GM21367 (cell line): ENCODE data around the gene DIPK1B.

ENCODE experiments used
- ATAC-seq: cut with Tn5 transposase; IDR thresholded peaks from one replicate; pipeline ENCODE4 v1.9.1; 2021; ENCODE audit not compliant: unreplicated experiment

Gene DIPK1B

DNA sequence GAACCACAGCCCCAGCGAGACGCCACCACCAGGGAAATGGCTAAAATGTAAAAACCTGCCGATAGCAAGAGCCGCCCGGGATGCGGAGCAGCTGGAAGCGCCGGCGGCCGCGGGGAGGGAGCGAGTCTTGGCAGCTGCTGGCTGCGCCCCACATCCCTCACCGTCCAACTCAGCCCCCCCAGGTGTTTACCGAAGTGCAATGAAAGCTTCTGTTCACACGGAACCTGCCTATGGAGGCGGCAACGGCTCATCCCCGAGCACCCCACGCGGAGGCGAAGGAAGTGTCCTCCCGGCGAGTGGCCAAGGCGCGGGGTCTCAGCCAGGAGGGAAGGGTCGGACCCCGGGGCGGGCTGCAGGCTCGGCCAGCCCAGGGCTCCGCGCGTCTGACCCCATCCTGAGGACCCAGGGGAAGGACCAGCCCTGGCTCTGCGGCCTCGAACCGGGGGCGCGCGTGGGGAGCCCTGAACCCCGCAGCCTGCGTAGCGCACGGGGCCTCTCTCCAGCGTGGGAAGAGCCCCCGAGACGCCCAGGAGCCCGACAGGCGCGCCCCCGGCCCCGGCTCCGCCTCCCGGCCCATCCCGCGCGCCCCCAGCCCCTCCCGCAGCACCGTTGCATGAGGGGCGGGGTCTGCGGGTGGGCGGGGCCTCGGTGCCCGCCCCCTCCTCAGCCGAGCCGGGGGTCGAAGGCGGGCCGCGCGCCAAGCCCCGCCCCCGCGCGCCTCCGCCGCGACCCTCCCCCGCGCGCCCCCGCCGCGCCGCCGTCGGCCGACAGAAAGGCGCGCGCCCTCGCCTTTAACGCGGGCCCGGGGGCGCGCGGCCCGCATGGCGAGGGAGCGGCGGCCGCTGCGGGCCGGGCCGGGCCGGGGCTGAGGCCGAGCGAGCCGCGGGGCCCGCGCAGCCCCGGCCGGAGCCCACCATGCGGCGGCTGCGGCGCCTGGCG, at the start of gene DIPK1B:
TSS of gene DIPK1B (plus strand) at position 822 of the 939 bp plus-strand sequence. CDS start at position 916, 94 bp downstream.
- no peak for ATAC-seq

DNA sequence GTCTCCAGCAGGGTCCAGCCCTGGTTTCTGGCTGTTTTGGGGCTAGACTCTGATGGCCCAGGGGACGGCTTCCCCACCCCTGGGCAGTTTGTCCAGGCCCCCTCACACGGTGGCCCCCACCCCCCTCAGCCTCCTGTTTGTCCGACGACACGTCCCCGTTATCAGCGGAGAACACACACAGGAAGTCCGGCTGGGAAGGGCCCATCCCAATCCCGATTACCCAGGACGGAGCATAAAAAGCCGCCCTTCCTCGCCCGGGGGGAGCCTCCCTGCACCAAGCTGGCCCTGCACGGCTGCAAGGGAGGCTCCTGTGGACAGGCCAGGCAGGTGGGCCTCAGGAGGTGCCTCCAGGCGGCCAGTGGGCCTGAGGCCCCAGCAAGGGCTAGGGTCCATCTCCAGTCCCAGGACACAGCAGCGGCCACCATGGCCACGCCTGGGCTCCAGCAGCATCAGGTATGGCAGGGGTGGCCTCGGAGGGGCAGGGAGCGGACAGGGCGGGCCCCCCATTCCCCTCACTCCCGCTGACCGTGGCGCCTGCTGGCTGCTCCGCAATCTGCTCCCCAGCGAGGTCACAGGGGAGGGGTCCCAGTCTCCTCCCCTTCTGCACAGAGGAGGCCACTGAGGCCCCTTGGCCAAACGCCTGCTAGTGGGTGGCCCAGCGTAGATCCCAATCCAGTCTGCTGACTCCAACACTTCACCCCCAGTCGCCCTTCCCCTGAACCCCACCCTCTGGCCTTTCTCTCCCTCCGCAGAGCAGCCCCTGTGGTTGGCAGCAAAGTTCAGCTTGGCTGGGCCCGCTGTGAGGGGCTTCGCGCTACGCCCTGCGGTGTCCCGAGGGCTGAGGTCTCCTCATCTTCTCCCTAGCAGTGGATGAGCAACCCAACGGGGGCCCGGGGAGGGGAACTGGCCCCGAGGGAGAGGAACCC, 49.5 kb upstream of the DIPK1B start, which contains the start of gene EGFL7:
TSS of gene EGFL7 (plus strand) at position 261 of the 926 bp plus-strand sequence. CDS start 5,367 bp downstream, outside the sequence.
- ATAC-seq, result no peak

DNA sequence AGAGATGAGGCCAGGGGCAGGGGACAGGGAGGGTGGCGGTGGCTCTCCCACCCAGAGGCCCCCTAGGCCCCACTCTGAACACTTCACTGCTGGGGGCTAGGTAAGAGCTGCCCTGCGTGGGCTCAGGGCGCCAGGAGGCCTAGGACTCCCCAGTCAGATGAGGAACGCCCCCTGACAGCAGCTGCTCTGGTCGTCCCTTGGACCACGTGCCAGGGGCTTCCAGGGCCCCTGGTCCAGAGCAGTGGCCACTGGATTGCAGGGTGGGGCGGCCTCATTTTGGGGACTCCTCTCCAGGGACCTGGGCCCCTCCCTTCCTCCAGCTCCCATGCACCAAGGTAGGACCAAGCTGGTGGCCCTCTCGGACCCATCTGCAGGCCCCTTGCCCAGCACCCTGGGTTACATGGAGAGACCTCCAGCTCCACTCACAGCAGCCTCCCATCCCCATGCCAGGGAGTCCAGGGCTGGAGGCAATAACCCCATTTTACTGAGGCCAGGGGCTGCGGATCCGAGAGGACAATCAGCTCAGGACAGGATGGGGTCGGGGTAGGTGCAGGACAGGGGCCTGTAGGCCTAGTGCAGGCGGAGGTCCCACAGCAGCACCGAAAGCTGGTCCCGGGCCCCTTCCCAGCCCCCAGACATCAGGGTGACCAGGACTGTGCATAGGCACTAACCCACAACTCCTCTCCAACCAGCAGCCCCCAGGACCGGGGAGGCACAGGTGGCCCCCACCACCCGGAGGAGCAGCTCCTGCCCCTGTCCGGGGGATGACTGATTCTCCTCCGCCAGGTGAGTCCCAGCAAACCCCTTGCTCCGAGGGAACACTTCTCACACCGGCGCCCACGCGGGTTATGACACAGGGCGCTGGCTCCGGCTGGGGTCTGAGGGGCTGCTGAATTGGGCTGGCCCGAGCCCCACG, 48.1 kb upstream of the DIPK1B start:
- ATAC-seq, result no peak

DNA sequence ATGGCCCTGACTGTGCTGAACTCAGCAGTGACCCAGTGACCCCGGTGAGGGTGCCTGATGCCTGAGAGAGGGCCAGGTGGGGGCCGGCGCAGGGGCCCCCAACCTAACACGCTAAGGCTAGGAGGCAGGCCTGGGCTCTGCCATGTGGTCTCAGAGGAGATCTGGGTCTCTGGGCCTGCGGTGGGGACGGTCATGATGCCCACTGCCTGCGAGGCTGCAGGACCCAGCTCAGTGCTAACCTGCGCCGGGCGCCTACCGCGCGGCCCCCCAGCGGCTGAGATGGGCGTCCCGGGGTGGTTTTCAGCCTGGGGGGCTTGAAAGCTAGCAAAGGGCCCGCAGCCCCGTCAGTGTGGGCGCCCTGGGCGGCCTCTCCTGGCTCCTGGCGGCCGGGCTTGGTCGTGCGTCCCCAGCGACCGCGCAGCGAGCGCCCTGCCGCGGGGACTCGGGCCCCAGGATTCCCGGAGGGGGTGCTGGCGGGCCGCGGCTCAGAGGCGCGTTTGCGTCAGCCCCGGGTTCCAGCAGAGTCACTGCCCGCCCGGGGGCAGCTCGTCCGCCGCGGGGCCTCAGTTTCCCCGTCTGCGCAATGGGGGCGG, 47.2 kb upstream of the DIPK1B start:
- ATAC-seq, result no peak

DNA sequence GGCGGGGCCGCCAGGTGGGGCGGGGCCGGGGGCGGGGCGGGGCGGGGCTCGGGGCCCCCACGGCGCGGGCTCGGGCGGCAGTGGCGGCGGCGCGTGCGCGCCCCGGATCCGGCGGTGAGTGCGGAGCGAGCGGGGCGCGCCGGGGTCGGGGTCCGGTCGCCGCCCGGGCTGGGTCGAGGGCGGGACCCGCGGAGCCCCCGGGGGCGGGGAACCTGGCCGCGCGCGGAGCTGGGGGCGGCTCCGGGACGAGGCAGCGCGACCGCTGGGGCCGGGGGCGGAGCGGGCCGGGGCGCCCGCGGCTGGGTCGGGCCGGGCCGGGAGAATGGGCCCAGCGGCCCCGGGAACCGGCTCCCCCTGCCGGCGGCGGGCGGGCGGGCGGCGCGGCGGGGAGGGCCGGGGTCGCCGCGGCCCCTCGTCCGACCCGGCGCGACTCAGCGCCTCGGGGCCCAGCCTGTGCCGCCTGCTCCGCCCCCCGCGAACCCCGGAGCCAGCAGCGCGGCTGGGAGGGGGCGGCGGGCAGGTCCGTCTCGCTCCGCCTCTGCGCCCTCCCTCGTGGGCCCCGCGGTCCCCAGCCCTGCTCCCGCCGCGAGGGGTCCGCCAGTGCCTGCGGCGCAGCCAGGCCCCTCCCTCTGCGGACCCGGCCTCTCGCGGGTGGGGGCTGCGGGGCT, 46.5 kb upstream of the DIPK1B start:
- ATAC-seq, result no peak

DNA sequence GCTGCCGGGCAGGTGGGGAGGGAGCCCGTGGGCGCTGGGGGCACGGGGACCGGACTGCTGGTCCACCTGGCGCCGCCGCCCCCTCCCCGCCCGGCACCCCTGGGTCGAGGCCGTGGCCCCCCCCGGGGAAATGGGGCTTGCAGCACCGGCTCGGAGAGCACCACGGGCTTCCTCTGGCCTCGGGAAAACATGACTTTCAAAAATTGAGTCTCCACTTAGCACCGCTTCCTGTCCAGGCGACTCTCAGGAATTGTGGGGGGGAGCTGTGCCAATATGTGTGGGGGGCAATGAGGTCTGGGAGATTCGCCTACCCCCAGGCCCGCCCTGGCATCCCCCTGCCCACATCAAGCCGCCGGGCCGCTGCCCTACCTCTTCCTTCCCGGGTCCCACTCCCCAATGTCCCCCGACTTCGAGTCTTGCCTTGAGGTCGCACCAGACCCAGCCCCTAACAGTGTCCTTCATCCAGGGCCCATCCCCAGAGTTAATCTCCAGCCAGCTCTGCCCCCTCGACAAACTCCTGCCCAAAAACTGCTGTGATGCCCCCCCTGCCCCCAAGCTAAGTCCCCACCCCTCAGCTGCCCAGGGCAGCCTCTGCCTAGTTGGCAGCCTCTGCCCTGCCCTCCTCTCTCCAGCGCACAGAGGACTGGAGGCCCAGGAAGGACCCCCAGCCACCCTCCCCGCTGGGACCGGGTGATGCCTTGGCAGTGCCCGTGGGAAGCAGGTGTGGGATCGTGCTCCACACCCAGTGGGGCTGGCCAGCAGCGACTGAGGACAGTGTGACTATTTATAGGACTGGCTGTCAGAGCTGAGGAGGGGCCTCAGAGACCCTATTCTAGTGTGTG, 45.8 kb upstream of the DIPK1B start:
- no peak for ATAC-seq

DNA sequence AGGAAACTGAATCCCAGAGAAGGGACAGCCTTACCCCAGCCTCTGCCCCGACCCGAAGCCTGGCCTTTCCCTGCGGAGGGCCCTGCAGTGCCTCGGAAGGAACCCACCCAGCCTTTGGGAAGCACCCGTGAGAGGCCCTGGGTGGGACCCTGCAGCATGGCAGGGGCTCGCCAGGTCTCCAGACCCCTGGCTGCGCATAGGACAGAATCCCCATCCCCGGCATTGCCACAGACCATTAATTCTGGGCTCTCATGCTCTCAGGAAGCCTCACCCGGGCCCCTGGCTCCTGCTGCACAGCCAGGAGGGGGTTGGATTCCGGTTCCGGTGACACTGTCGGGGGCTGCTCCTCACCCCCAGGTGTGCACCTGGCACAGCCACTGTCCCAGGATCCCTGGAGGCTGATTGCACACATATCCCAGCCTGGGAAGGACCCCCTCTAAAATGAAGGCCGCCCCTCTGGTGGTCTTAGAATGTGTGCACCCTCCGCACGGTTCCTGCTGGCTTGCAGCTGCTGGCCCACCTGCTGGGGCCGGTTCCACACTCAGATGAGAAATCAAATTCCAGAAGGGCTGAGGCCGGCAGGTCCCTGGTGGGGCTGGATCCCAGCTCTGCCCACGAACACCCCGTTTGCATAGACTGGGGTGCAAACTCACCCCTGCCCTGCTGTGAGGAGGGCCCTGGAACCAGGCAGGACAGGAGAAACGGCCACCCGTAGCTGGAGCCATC, 45.0 kb upstream of the DIPK1B start:
- no peak for ATAC-seq

DNA sequence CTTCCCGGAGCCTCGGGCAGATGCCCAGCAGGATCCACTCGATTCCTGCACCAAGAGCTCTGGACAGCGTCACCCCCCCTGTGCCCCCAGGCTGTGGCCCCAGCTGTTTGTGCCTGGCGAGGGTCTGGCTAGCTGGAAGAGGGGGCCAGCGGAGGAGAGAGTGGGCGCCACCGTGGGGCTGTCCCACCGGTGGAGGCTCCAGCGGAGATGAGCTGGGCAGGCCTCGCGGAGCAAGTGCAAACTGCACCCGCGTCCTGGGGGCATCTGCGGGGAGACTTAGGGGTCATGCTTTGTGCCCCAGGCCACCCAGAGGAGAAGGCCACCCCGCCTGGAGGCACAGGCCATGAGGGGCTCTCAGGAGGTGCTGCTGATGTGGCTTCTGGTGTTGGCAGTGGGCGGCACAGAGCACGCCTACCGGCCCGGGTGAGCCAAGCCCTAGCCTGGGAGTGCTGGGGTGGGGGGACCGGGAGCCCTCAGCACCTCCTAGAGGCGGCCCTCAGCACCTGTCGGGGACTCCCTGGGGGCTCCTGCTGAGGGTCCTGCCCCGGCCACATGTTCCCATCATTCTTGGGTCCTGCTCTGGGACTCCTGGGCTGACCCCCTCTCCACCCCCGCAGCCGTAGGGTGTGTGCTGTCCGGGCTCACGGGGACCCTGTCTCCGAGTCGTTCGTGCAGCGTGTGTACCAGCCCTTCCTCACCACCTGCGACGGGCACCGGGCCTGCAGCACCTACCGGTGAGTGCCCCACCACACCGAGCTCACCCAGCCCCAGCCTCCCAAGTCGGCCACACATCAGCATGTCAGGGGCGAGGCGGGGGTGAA, 44.2 kb upstream of the DIPK1B start:
- ATAC-seq, result no peak

DNA sequence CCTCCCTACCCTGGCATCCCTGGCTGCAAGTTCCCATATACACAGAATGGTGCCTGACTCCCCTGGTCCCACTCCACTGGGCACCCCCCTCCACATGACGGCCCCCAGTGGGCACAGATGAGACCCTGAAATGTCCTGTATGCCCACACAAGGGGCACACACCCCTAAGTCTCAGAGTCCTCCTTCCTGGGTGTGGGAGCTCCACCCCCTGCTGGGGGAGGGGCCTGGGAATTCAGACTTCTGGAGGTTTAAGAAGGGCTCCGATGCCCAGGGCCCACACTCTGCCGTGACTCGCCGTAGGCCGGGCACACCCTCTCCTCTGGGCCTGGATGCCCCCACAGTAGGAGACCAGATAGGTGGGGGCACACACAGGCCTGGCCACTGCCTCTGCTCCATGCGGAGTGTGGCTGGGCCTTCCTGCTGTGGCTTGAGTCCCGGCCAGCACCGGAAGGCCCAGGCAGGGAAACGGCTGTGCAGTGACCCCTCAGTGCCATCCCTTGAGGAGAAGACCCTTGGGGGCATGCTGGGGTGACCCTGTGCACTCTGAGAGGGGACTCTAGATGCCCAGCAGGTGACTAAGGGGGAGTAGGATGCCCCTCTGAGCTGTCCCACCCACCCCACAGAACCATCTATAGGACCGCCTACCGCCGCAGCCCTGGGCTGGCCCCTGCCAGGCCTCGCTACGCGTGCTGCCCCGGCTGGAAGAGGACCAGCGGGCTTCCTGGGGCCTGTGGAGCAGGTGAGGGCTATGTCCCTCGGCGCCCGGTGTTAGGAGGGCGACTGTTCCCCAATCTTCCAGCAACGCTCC, 43.2 kb upstream of the DIPK1B start:
- no peak for ATAC-seq

DNA sequence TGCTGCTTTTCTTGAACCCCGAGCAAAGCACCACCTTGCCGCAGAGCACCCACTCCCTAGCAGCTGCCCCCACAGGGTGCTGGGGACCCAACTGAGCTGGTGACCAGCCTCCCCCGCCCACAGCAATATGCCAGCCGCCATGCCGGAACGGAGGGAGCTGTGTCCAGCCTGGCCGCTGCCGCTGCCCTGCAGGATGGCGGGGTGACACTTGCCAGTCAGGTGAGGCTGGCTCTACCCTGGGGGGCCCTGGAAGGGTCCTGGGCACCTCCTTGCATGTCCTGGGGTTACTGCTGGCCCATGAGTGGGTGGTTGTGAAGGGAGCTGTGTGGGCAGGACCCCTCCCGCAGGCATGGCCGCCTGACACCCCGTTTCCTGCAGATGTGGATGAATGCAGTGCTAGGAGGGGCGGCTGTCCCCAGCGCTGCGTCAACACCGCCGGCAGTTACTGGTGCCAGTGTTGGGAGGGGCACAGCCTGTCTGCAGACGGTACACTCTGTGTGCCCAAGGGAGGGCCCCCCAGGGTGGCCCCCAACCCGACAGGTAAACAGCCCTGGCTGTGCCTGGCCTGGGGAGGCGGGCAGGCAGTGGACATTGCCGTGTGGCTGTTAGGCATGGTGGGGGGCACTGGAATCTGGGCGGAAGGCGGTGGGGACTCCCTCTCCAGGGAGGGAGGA, 42.4 kb upstream of the DIPK1B start:
- ATAC-seq, result no peak

DNA sequence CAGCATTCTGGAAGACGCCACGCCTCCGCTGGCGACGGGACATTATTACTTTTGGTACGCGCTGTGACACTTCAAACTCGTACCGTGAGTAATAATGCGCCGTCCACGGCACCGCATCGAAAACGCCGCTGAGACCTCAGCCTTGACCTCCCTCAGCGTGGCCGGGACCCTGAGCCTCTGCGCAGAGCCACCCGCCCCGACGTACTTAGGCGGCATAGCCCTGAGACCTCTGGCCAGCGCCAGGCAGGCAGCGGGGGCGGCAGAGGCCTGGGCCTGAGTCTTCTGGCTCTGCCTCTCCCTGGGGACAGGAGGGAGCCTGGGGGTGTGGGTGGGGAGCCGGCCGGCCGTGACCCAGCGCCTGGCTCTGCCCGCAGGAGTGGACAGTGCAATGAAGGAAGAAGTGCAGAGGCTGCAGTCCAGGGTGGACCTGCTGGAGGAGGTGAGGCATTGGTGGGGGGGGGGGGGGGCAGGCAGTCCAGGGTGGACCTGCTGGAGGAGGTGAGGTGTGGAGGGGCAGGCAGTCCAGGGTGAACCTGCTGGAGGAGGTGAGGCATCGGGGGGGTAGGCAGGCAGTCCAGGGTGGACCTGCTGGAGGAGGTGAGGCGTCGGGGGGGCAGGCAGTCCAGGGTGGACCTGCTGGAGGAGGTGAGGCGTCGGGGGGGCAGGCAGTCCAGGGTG, 41.7 kb upstream of the DIPK1B start:
- no peak for ATAC-seq

DNA sequence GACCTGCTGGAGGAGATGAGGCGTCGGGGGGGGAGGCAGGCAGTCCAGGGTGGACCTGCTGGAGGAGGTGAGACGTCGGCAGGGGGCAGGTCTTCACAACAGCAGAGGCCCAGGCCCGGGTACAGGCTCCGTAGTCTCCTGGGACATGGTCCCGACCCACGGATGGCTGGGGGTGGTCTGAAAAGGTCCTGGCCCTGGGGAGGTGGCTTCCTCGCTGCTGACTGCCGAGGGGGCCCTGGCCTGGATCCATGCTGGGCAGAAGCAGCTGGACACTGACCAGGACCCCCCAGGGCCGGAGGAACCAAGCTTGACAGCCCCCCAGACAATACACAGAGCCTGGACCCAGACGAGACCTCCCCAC, 41.1 kb upstream of the DIPK1B start:
- ATAC-seq, result no peak

DNA sequence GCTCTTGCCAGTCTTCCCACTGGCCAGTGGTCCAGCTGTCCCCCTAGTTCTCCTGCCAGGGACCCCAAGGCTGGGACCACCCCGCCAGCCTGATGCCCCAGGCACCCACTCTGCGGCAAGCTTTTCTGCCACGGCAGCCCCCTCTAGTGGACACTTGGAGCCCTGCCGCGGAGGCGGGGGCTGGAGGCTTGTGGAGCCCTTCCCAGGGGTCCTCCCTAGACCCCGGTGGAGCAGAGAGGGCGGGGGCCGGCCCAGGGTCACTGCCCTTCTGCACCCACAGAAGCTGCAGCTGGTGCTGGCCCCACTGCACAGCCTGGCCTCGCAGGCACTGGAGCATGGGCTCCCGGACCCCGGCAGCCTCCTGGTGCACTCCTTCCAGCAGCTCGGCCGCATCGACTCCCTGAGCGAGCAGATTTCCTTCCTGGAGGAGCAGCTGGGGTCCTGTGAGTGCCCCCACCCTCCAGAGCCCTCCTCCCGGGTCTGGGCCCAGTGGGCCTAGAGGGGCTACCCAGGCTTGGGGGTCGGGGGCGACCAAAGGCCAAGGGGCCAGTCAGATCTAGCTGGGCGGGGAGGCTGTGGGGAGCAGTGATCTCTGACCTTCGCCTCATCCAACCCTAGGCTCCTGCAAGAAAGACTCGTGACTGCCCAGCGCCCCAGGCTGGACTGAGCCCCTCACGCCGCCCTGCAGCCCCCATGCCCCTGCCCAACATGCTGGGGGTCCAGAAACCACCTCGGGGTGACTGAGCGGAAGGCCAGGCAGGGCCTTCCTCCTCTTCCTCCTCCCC, 40.5 kb upstream of the DIPK1B start:
- no peak for ATAC-seq

DNA sequence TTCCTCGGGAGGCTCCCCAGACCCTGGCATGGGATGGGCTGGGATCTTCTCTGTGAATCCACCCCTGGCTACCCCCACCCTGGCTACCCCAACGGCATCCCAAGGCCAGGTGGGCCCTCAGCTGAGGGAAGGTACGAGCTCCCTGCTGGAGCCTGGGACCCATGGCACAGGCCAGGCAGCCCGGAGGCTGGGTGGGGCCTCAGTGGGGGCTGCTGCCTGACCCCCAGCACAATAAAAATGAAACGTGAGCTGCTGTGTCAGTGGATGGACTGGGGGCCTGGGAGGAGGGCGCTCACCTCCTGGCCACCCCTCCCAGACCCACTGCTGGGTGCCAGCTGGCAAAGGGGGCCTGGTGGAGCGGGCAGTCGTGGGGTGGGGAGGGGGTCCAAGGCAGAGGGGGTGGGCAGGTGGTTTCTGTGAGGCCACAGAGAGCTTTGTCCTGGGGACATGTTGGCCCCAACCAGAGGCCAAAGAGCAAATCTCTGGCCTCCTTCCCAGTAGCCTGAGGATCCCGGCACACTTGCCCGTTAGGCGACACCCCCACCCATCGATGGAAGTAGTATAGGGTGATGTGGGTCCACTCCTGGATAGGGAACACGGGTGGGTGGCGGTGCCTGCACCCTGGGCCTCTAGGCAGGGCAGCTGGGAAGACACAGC, 39.8 kb upstream of the DIPK1B start:
- ATAC-seq, result no peak
